HFFc6 (cell line): ENCODE data around the gene ZBTB26. TPM values are rescaled to one million over a fixed set of nuclear protein-coding genes. Genes with fewer than 3 reads are reported as not detected.
"Not testable (repeated sequence)": the region's sequence is repeated elsewhere in the genome, so short reads cannot be mapped to it uniquely, and the experiment has no call there.

Experiments used
- DNase-seq: peaks from one replicate; pipeline ENCODE4 v3.0.0-alpha.2; 2018
- H3K27ac Mint-ChIP-seq: 2 replicates; pipeline ENCODE4 v1.8.0; 2020; ENCODE audit warnings: mild to moderate bottlenecking, mixed read lengths
- H3K27me3 Mint-ChIP-seq: 2 replicates; pipeline ENCODE4 v1.8.0; 2021; ENCODE audit warnings: mild to moderate bottlenecking, moderate library complexity, mixed read lengths; ENCODE audit not compliant: insufficient read depth
- H3K36me3 Mint-ChIP-seq: 2 replicates; pipeline ENCODE4 v1.8.0; 2021; ENCODE audit warnings: low read depth, mixed read lengths
- H3K4me1 Mint-ChIP-seq: 2 replicates; pipeline ENCODE4 v1.8.0; 2020; ENCODE audit warnings: low read depth, mixed read lengths
- H3K4me3 Mint-ChIP-seq: 2 replicates; pipeline ENCODE4 v1.8.0; 2020; ENCODE audit warnings: mild to moderate bottlenecking, moderate library complexity, mixed read lengths
- H3K9me3 Mint-ChIP-seq: 2 replicates; pipeline ENCODE4 v1.8.0; 2020; ENCODE audit warnings: mild to moderate bottlenecking, mixed read lengths
- total RNA-seq, 6 experiments: library from RNA; stranded (reverse); fragmentation: NEBNext Ultra II Directional; extraction: Animal tissue kit (Norgen Biotek cat#: 25700); gene quantifications; 2 replicates in 1 of 6; 3 replicates in 5 of 6; pipeline ENCODE4 v1.2.3, GENCODE V29; 2021
- TF ChIP-seq, protein P1 (sequence below): fragments of 200-600 bp; sonication (generic); IDR thresholded peaks from 2 replicates; pipeline ENCODE4 v1.5.0; 2021; ENCODE audit warnings: antibody characterized with exemption, mild to moderate bottlenecking

The ZBTB26 gene
- total RNA-seq, 6 experiments from 2014 or later = 4.1 to 5.6 (median 4.6) TPM

DNA sequence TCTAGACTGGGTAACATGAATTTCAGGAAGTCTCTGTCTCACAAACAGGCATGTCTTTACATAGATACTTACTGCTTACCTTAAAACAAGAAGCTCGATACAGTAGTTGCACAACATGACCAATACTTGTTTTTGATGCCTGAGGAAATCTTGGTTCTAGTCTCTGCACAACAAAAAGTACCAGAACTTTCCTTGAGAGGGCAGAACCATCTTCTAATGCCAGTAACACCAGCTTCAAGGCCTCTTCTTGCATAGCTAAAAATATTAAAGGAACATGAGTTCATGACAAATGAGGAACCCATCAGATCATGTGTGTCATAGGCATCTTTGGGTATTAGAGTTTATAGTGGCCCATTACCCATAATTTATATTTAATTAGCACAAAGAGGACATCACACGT lies 48.2 kb downstream of the ZBTB26 start:
- Mint-ChIP-seq H3K36me3 (peaks cover 25% of the 10 kb centered on the region), H3K27ac (no peak overlapping the region), H3K4me1 (no peaks in the 10 kb centered on the region), H3K4me3 (no peak overlapping the region), H3K27me3 (no peaks in the 10 kb centered on the region; the same call in 1 of the 2 replicates), H3K9me3 (no peaks in the 10 kb centered on the region)
- TF ChIP-seq, protein P1, sequence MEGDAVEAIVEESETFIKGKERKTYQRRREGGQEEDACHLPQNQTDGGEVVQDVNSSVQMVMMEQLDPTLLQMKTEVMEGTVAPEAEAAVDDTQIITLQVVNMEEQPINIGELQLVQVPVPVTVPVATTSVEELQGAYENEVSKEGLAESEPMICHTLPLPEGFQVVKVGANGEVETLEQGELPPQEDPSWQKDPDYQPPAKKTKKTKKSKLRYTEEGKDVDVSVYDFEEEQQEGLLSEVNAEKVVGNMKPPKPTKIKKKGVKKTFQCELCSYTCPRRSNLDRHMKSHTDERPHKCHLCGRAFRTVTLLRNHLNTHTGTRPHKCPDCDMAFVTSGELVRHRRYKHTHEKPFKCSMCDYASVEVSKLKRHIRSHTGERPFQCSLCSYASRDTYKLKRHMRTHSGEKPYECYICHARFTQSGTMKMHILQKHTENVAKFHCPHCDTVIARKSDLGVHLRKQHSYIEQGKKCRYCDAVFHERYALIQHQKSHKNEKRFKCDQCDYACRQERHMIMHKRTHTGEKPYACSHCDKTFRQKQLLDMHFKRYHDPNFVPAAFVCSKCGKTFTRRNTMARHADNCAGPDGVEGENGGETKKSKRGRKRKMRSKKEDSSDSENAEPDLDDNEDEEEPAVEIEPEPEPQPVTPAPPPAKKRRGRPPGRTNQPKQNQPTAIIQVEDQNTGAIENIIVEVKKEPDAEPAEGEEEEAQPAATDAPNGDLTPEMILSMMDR = no peak
- DNase-seq = no peak

DNA sequence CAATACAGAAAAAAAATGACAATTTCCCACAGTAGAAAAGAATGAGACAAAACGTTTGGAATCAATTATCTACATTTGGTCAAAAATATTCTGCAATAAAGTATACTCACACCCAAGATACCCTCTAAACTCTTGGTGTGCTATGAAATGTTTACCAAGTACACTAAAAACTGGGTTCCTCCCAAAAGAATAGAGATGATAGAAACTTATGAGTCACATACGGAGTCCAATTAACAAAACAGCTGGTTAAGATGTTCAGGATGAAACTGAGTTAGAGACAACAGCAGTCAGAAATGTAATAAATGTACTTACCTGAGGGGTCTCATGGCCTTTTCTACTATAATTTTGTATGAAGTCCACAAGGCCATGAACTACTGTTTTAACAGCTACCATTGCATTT lies 51.9 kb downstream of the ZBTB26 start:
- TF ChIP-seq, protein P1 = no peak
- no peaks in the 10 kb centered on the region for H3K27me3 Mint-ChIP-seq
- H3K27ac Mint-ChIP-seq = no peak overlapping the region
- DNase-seq = no peak
- H3K36me3 Mint-ChIP-seq = peaks cover 33% of the 10 kb centered on the region
- H3K4me3 Mint-ChIP-seq = no peak overlapping the region
- H3K9me3 Mint-ChIP-seq = no peaks in the 10 kb centered on the region
- H3K4me1 Mint-ChIP-seq = no peaks in the 10 kb centered on the region

DNA sequence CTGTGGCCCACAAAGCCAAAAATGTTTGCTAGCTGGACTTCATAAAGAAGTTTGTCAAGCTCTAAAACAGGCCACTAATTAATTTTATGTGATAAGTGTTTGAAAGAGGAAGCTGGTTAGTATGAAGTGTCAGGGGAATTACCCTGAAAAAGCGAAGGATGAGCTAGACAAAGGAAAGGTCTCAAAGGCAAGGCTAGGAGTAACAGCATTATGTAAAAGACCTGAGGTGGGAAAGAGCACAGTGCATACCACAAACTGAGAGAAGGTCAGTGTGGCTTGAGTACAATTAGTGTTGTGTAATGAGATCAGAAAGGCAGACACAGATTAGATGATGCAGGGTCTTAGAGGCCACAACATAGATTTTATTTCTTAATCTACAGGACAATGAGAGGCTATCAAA lies 55.8 kb downstream of the ZBTB26 start:
- Mint-ChIP-seq H3K9me3 (no peaks in the 10 kb centered on the region), H3K4me1 (no peaks in the 10 kb centered on the region), H3K27me3 (no peaks in the 10 kb centered on the region), H3K36me3 (peaks cover 36% of the 10 kb centered on the region), H3K4me3 (no peak overlapping the region), H3K27ac (no peak overlapping the region)
- no peak for DNase-seq
- TF ChIP-seq, protein P1 = no peak

DNA sequence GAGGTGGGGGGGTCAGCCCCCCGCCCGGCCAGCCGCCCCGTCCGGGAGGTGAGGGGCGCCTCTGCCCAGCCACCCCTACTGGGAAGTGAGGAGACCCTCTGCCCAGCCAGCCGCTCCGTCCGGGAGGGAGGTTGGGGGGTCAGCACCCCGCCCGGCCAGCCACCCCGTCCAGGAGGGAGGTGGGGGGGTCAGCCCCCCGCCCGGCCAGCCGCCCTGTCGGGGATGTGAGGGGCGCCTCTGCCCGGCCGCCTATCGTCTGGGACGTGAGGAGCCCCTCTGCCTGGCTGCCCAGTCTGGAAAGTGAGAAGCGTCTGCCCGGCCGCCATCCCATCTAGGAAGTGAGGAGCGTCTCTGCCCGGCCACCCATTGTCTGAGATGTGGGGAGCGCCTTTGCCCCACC lies 64.0 kb downstream of the ZBTB26 start:
- H3K4me3 Mint-ChIP-seq, H3K27me3 Mint-ChIP-seq, H3K4me1 Mint-ChIP-seq, DNase-seq, H3K9me3 Mint-ChIP-seq, H3K27ac Mint-ChIP-seq: not testable (repeated sequence)
- peaks cover 23% of the 10 kb centered on the region for H3K36me3 Mint-ChIP-seq

DNA sequence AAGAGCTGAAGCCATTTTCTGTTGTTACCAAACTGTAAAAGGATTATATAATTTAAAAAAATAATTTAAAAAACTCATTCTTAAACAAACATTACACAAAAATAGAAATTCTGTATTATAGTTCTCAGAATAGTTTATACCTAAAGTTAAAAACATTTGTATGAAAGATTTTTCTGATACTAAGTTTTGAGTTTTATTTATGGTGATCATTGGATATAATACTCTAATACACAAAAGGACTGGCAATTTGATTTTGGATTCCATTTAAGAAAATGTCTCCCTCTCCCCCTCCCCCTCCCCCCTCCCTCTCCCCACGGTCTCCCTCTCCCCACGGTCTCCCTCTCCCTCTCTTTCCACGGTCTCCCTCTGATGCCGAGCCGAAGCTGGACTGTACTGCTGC lies 65.2 kb downstream of the ZBTB26 start:
- no peaks in the 10 kb centered on the region for H3K27me3 Mint-ChIP-seq
- TF ChIP-seq, protein P1 = no peak
- no peak overlapping the region for H3K27ac Mint-ChIP-seq
- peaks cover 19% of the 10 kb centered on the region for H3K36me3 Mint-ChIP-seq
- H3K4me3 Mint-ChIP-seq = no peak overlapping the region
- H3K4me1 Mint-ChIP-seq = peaks cover 7% of the 10 kb centered on the region
- no peak for DNase-seq
- H3K9me3 Mint-ChIP-seq = no peaks in the 10 kb centered on the region

Other genes starting within 250 kb of the ZBTB26 start
- gene OR1L4, start 207.5 kb downstream of the ZBTB26 start, total RNA-seq = not detected
- gene OR1L6, start 189.2 kb downstream of the ZBTB26 start, total RNA-seq = not detected
- gene OR5C1, start 142.6 kb downstream of the ZBTB26 start, total RNA-seq = not detected
- gene OR1K1, start 131.4 kb downstream of the ZBTB26 start, total RNA-seq = not detected
- 10 to 100 TPM; 17.3 to 23.0 (median 21.4) TPM for gene PDCL, start 102.9 kb downstream of the ZBTB26 start, total RNA-seq
- 10 to 100 TPM; 38.8 to 46.1 (median 41.5) TPM for gene RC3H2, start 26.2 kb downstream of the ZBTB26 start, total RNA-seq
- gene ZBTB6, start 18.2 kb downstream of the ZBTB26 start, total RNA-seq = 1 to 10 TPM; 7.4 to 8.5 (median 8.2) TPM
- gene RABGAP1, start 9.5 kb upstream of the ZBTB26 start, total RNA-seq = 10 to 100 TPM; 29.0 to 39.3 (median 33.9) TPM
- under 1 TPM in 1 of 6 experiments, not detected in 5; 0.26 TPM for gene GPR21, start 102.2 kb upstream of the ZBTB26 start, total RNA-seq